ENCODE data around the gene WDR48. TPM values are rescaled to one million over a fixed set of nuclear protein-coding genes. Genes with fewer than 3 reads are reported as not detected.
"Not testable (repeated sequence)": the region's sequence is repeated elsewhere in the genome, so short reads cannot be mapped to it uniquely, and the experiment has no call there.

The WDR48 gene
- total RNA-seq, 1 experiment from 2014 or later, result 34.1 TPM

- peaks cover 13% of the 10 kb centered on the region for H3K4me1 Mint-ChIP-seq (ENCODE audit: low read depth, unreplicated experiment)
- H3K4me3 Mint-ChIP-seq (ENCODE audit: low read depth, unreplicated experiment), result no peak overlapping the region
- TF ChIP-seq, protein P1, sequence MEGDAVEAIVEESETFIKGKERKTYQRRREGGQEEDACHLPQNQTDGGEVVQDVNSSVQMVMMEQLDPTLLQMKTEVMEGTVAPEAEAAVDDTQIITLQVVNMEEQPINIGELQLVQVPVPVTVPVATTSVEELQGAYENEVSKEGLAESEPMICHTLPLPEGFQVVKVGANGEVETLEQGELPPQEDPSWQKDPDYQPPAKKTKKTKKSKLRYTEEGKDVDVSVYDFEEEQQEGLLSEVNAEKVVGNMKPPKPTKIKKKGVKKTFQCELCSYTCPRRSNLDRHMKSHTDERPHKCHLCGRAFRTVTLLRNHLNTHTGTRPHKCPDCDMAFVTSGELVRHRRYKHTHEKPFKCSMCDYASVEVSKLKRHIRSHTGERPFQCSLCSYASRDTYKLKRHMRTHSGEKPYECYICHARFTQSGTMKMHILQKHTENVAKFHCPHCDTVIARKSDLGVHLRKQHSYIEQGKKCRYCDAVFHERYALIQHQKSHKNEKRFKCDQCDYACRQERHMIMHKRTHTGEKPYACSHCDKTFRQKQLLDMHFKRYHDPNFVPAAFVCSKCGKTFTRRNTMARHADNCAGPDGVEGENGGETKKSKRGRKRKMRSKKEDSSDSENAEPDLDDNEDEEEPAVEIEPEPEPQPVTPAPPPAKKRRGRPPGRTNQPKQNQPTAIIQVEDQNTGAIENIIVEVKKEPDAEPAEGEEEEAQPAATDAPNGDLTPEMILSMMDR (IDR thresholded peaks at IDR 0.05; ENCODE audit: unreplicated experiment), result no peak
- CTCF ChIA-PET, result no interaction called here
- intact Hi-C loops (cut with micrococcal nuclease; ENCODE audit: unreplicated experiment), result no loop called here
- no TSS peak for BruUV-seq (replicated peaks)
- peaks cover 27% of the 10 kb centered on the region for H3K36me3 Mint-ChIP-seq (ENCODE audit: insufficient read depth, unreplicated experiment)
- DNase-seq, result no peak
- no peak overlapping the region for H3K27ac Mint-ChIP-seq (ENCODE audit: unreplicated experiment)
- no peaks in the 10 kb centered on the region for H3K9me3 Mint-ChIP-seq (ENCODE audit: low read depth, unreplicated experiment)
- H3K27me3 Mint-ChIP-seq (ENCODE audit: unreplicated experiment), result peaks cover 8% of the 10 kb centered on the region
These were observed 1.9 kb downstream of the WDR48 start for GRCh38 chr3:39053696-39054095.

DNA sequence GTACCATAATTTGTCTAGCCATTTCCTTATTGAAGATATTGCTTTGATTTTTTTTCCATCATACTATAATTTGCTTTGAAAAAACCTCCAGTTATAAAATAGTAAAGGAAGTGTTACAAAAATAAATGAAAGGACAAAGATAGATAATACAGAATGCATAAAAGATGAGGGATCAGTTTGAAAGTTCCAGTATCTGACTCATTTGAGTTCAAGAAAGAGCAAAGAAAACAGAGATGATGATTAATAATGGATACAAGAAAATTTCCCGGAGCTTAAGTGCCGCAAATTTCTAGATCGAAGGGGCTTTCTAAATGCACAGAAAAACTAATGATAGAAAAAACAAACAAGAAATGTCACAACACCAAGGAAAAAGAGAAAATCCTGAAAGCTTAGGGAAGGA is 4.3 kb downstream of the WDR48 start:
- CTCF ChIA-PET, result no interaction called here
- no peak for DNase-seq
- peaks cover 27% of the 10 kb centered on the region for H3K36me3 Mint-ChIP-seq (ENCODE audit: insufficient read depth, unreplicated experiment)
- H3K4me1 Mint-ChIP-seq (ENCODE audit: low read depth, unreplicated experiment), result peaks cover 13% of the 10 kb centered on the region
- TF ChIP-seq, protein P1 (IDR thresholded peaks at IDR 0.05; ENCODE audit: unreplicated experiment), result no peak
- no peaks in the 10 kb centered on the region for H3K27me3 Mint-ChIP-seq (ENCODE audit: unreplicated experiment)
- H3K9me3 Mint-ChIP-seq (ENCODE audit: low read depth, unreplicated experiment), result no peaks in the 10 kb centered on the region
- H3K4me3 Mint-ChIP-seq (ENCODE audit: low read depth, unreplicated experiment), result no peak overlapping the region
- intact Hi-C loops (cut with micrococcal nuclease; ENCODE audit: unreplicated experiment), result no loop called here
- H3K27ac Mint-ChIP-seq (ENCODE audit: unreplicated experiment), result no peak overlapping the region
- no TSS peak for BruUV-seq (replicated peaks)

- H3K9me3 Mint-ChIP-seq (ENCODE audit: low read depth, unreplicated experiment); H3K27ac Mint-ChIP-seq (ENCODE audit: unreplicated experiment); H3K27me3 Mint-ChIP-seq (ENCODE audit: unreplicated experiment); H3K4me3 Mint-ChIP-seq (ENCODE audit: low read depth, unreplicated experiment); CTCF ChIA-PET; intact Hi-C loops (cut with micrococcal nuclease; ENCODE audit: unreplicated experiment); DNase-seq; BruUV-seq (replicated peaks); H3K36me3 Mint-ChIP-seq (ENCODE audit: insufficient read depth, unreplicated experiment): not testable (repeated sequence)
- peaks cover 20% of the 10 kb centered on the region for H3K4me1 Mint-ChIP-seq (ENCODE audit: low read depth, unreplicated experiment)
These were observed 9.4 kb downstream of the WDR48 start for GRCh38 chr3:39061228-39061627.

DNA sequence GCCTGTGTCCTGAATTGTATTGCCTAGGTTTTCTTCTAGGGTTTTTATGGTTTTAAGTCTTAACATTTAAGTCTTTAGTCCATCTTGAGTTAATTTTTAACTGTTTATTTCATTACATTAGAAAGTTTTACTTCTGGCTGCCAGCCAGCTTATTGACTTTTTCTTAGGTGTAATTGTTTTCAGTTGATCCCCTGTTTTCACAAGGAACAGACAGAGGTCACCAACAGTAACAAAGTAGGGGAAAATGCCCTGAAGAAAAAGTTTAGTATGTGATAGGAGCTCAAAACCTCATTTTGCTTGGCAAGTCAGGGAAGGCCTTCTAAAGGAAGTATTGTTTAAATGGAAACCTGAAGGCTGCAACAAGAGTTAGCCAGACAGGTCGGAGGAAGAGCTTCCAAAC is 10.4 kb downstream of the WDR48 start:
- TF ChIP-seq, protein P1 (IDR thresholded peaks at IDR 0.05; ENCODE audit: unreplicated experiment), result no peak
- Mint-ChIP-seq H3K27ac (ENCODE audit: unreplicated experiment) (peak overlapping the region; percentile 82), H3K4me3 (ENCODE audit: low read depth, unreplicated experiment) (peak overlapping the region; percentile 41), H3K27me3 (ENCODE audit: unreplicated experiment) (no peaks in the 10 kb centered on the region), H3K9me3 (ENCODE audit: low read depth, unreplicated experiment) (no peaks in the 10 kb centered on the region), H3K4me1 (ENCODE audit: low read depth, unreplicated experiment) (peaks cover 15% of the 10 kb centered on the region), H3K36me3 (ENCODE audit: insufficient read depth, unreplicated experiment) (peaks cover 8% of the 10 kb centered on the region)
- intact Hi-C loops (cut with micrococcal nuclease; ENCODE audit: unreplicated experiment), result no loop called here
- CTCF ChIA-PET, result interaction anchor here (0.8 kb wide), 1 partner anchor 62 kb away, joined by 3 read pairs; no protein-coding TSS in a partner anchor
- no TSS peak for BruUV-seq (replicated peaks)
- DNase-seq, result peak; percentile 47

DNA sequence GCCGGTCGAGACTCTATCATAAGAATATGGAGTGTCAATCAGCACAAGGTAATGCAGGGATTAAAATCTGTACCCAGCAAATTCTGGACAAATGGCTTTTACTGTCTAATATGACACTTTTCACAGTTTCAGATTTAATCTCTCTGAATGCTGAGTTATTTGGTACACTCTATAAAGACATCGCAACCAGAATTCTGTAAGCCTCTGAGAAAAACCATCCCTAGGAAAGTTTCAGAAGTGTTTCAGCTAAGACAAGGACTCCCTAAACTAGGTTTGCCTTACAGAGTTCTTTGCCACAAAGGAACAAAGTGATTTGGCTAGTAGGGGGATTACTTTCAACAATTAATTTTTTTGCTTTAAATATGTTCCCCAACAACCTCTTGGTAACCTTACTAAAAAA is 11.3 kb downstream of the WDR48 start:
- peaks cover 5% of the 10 kb centered on the region for H3K36me3 Mint-ChIP-seq (ENCODE audit: insufficient read depth, unreplicated experiment)
- peaks cover 15% of the 10 kb centered on the region for H3K4me1 Mint-ChIP-seq (ENCODE audit: low read depth, unreplicated experiment)
- CTCF ChIA-PET, result no interaction called here
- no TSS peak for BruUV-seq (replicated peaks)
- no peak overlapping the region for H3K27ac Mint-ChIP-seq (ENCODE audit: unreplicated experiment)
- no peak for DNase-seq
- no peaks in the 10 kb centered on the region for H3K9me3 Mint-ChIP-seq (ENCODE audit: low read depth, unreplicated experiment)
- TF ChIP-seq, protein P1 (IDR thresholded peaks at IDR 0.05; ENCODE audit: unreplicated experiment), result no peak
- no peak overlapping the region for H3K4me3 Mint-ChIP-seq (ENCODE audit: low read depth, unreplicated experiment)
- intact Hi-C loops (cut with micrococcal nuclease; ENCODE audit: unreplicated experiment), result no loop called here
- H3K27me3 Mint-ChIP-seq (ENCODE audit: unreplicated experiment), result no peaks in the 10 kb centered on the region

Measured in Calu3 (cell line).